ENCODE measurements around the gene CENPS.
A peak's percentile ranks its signal among the peaks of the same experiment; 100 is the strongest.
"Not testable (repeated sequence)": the region's sequence is repeated elsewhere in the genome, so short reads cannot be mapped to it uniquely, and the experiment has no call there.

CENPS gene

GRCh38 chr1:10430216-10431069 lies at the start of gene CENPS:
Gene CENPS (plus strand): TSS chr1:10430433. CDS start chr1:10430518, 85 bp downstream.
- peak; percentile 94 for DNase-seq

- DNase-seq: no peak
Observed at GRCh38 chr1:10380594-10381275, 49.5 kb upstream of the CENPS start.

DNA sequence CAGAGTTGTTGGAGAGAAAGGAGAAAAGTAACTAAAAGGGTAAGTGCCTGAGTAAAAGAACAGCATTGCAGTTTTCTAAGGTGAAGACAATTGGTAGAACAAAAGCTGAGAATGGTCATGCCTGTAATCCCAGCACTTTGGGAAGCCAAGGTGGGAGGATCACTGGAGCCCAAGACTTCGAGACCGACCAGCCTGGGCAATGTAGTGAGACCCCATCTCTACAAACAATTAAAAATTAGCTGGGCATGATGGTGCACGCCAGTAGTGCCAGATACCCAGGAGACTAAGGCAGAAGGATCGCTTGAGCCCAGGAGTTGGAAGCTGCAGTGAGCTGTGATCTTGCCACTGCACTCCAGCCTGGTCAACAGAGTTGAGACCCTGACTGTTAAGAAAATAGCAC lies 46.6 kb upstream of the CENPS start:
- no peak for DNase-seq

DNA sequence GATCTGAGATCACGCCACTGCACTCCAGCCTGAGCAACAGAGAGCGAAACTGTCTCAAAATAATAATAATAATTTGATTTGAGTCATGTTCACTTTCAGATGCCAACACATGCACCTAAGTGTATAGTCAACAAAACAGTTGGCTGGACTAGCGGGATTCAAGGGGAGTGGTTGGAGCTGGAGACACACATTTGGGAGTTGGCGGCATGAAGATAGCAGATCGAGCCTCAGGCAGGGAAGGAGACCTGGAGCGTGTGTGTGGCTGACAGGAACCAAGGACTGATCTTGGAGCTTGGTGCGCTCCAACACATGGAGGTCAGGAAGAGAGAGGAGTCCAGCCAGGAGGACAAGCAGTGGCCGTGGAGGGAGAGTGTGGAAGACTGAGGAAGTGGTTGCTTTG lies 46.0 kb upstream of the CENPS start:
- DNase-seq: no peak

DNA sequence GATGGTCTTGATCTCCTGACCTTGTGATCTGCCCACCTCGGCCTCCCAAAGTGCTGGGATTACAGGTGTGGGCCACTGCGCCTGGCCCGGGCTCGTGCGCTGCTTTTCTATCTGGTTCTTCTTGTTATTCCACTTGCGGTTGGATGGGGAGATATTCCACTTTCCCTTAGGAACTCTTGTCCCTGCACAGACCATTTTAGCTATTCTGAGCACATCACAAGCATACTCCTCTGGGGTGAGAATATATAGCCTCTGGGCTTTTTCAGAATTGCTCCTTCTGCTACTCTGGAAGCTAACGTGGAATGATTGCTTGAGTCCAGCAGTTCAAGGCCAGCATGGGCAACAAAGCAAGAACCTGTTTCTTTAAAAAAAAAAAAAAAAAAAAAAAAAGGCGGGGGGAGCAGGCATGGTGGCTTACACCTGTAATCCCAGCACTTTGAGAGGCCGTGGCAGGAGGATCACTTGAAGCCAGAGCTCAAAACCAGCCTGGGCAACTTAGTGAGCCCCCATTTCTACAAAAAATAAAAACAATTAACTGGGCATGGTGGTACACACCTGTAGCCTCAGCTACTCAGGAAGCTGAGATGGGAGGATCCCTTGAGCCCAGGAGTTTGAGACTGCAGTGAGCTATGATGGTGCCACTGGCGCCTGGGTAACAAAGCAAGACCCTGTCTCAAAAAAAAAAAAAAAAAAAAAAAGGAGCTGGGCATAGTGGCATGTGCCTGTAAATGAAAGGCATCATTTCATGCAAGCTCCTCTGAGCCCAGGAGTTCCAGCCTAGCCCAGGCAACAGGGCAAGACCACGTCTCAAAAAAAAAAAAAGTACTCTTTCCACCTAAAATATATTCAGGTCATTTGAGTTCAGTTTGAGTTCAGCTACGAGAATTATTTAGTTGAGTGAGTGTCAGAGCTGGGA lies 43.2 kb upstream of the CENPS start:
- DNase-seq: no peak

- DNase-seq: no peak
Observed at GRCh38 chr1:10387677-10388386, 42.4 kb upstream of the CENPS start.

DNA sequence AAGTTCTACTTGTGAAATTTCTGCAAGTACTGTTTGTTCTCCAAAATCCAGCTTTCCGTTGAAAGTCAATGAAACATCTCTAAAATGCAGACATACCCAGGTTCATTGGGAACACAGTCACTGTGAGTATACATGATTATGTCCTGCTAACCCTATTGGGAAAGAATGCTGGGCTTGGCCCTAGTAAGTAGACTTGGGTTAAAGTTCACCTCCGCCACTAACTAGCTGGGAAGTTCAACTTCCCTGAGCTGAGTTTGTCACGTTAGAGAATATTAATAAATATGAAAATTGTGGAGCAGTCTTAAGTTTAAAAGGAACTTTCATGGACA lies 41.9 kb upstream of the CENPS start:
- DNase-seq: no peak

DNA sequence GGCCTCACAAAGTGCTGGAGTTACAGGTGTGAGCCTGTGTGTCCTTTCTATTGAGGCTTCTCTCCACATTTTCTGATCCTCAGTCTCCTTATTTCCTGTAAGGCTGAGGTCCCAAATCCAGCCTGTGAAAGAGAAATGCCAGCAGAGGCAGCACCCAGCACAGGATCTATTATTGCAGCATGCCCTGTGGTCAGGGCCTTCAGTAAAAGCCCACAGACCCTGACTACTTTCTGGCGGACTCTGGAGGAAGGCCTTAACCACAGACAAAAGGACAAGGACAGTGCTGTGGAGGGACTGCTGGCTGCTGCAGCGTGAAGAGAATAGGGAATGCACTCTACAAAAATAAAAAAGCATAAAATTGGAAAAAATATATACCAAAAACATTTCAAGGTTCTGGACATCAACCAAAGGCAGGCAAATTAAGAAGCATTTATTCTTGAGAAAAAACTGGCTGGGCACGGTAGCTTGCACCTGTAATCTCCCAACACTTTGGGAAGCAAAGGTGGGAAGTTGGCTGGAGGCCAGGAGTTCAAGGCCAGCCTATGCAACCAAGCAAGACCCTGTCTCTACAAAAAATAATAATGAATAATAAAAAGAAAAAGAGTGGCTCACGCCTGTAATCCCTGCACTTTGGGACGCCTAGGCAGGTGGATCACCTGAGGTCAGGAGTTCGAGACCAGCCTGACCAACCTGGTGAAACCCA lies 40.8 kb upstream of the CENPS start:
- no peak for DNase-seq

DNA sequence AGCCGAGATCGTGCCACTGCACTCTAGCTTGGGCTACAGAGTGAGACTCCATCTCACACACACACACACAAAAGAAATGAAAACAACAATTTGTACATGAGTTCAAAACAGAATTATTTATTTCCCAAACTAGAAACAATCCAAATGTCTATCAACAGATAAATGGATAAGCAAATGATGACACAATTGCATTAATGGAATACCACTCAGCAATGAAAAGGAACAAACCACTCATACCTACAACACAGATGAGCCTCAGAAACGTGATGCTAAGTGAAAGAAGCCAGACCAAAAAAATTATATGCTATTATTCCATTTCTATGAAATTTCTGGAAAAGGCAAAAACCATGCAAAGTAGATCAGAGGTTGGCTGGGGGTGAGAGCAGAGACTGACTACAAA lies 33.4 kb upstream of the CENPS start:
- no peak for DNase-seq

GRCh38 chr1:10398278-10398733 lies 31.9 kb upstream of the CENPS start:
- DNase-seq: no peak

- peak; percentile 96 for DNase-seq
Observed at GRCh38 chr1:10398734-10399443, 31.3 kb upstream of the CENPS start, which contains the start of gene PGD. Gene PGD (plus strand): TSS chr1:10399064. CDS start chr1:10399118, 54 bp downstream.

DNA sequence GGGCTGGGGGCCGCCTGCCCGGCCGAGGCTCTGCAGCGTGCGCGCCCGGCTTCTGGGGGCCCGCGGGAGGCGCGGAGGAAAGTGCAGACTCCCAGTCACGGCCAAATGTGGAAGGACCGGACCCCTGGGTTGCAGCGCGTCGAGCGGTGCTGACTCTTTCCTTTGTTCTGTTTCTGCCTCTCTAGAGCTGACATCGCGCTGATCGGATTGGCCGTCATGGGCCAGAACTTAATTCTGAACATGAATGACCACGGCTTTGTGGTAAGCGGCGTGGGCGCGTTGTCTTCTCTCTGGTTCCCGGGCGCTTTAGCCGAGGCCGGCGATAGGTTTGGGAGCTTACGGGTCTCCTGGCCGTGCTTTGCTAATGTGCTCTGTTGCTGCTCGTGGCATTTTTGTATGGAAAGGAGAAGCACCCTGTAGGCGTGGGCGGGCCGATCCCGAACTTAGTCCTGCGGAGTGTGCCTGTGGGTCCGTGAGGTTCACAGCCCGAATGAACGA lies 30.7 kb upstream of the CENPS start:
- DNase-seq: no peak

DNA sequence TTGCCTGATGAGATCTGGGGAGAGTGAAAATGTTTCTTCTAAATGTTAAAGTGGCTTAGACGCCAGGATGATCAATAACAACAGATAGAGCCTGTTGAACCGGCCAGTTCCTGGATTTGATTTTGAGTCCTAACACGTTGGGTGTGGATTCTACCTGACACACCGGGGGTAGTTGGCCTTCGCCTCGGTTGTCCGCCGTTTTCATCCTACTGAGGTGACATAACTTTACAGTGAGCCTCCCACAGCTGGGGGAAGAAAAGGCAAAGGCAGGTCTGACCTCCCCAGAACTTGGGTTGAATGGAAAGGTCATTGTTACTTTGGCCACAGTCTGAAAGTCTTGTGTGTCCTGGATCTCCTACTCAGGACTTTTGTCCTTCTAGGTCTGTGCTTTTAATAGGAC lies 30.2 kb upstream of the CENPS start:
- no peak for DNase-seq

- DNase-seq: no peak
Observed at GRCh38 chr1:10401281-10401680, 29.0 kb upstream of the CENPS start.

GRCh38 chr1:10402729-10403274 lies 27.4 kb upstream of the CENPS start:
- DNase-seq: no peak

DNA sequence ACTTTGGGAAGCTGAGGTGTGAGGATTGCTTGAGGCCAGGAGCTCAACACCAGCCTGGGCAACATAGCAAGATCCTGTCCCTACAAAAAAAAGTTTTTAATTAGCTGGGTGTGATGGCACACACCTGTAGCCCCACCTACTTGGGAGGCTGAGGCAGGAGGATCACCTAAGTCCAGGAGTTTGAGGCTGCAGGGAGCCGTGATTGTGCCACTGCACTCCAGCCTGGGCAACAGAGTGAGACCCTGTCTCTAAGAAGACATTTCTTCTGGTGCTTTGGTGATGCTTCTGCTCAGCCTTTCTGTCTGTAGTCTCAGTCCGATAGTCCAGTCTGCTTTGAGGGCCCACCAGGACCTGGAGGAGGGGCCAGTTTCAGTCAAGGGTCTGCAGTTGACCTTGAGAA lies 23.0 kb upstream of the CENPS start:
- no peak for DNase-seq

GRCh38 chr1:10415211-10415930 lies 14.9 kb upstream of the CENPS start:
- DNase-seq: no peak

DNA sequence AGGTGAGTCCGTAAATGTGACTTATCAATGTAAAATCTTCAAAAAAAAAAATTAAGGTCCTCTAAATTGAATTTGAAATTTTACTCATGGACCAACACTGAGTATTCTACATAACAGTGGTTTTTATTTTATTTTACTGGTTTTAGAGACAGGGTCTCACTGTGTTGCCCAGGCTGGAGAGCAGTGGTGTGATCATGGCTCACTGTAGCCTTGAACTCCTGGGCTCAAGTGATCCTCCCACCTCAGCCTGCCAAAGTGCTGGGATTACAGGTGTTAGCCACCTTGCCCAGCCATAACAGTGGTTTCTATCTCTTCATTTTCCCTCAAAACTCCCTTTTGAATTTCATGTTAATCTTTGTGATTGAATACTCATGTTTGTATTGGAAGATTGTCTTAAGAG lies 14.3 kb upstream of the CENPS start:
- DNase-seq: not testable (repeated sequence)

- not testable (repeated sequence) for DNase-seq
Observed at GRCh38 chr1:10418741-10419140, 11.5 kb upstream of the CENPS start.

GRCh38 chr1:10419351-10419750 lies 10.9 kb upstream of the CENPS start:
- no peak for DNase-seq
